SK-N-SH (cell line): ENCODE data around the gene PDIA4. TPM values are rescaled to one million over a fixed set of nuclear protein-coding genes. Genes with fewer than 3 reads are reported as not detected.

Experiments
- CTCF ChIA-PET: fragments of 300-600, 350-600 bp; formaldehyde crosslinking; extraction: SDS; loops from one replicate; lab custom pipeline; 2021; lab: Yijun Ruan, JAX
- POLR2A ChIA-PET: fragments of 350-600 bp; sonication (Branson Sonifier 250); formaldehyde crosslinking; extraction: SDS; loops from one replicate; lab custom pipeline; 2020; ENCODE audit warnings: antibody characterized with exemption, inconsistent platforms; lab: Yijun Ruan, JAX
- DNase-seq: peaks from one replicate; pipeline ENCODE4 v3.0.0; 2012
- H2AFZ ChIP-seq: fragments of 200-600 bp; sonication (generic); 2 replicates; pipeline ENCODE4 v1.8.1; 2016; ENCODE audit warnings: antibody characterized with exemption, mild to moderate bottlenecking, low read depth
- H3F3A ChIP-seq: fragments of 200-600 bp; sonication (generic); replicated peaks from 2 replicates; pipeline ENCODE3; 2016; ENCODE audit warnings: antibody characterized with exemption, mild to moderate bottlenecking; ENCODE audit not compliant: insufficient read depth
- H3K27ac ChIP-seq, 2 experiments: fragments of 200-500 bp in 1 of 2; fragments of 200-600 bp in 1 of 2; sonication (Bioruptor generic) in 1 of 2; sonication (generic), shearing (Covaris generic) in 1 of 2; 2 replicates each; pipeline versions ENCODE4 v1.5.1 to v1.6.1; 2014 to 2016; ENCODE audit warnings: low read depth in 2 of 2, inconsistent platforms in 1 of 2, low read length in 1 of 2, mild to moderate bottlenecking in 1 of 2, mixed read lengths in 1 of 2
- H3K27me3 ChIP-seq: fragments of 200-600 bp; sonication (generic), shearing (Covaris generic); 2 replicates; pipeline ENCODE4 v1.6.1; 2016; ENCODE audit warnings: mixed run types; ENCODE audit not compliant: insufficient read depth
- H3K36me3 ChIP-seq, 2 experiments: fragments of 200-500 bp in 1 of 2; fragments of 200-600 bp in 1 of 2; sonication (Bioruptor generic) in 1 of 2; sonication (generic) in 1 of 2; replicated peaks in 1 of 2; 2 replicates each; pipeline versions ENCODE3 to v1.5.1; 2014 to 2016; ENCODE audit warnings: low read length in 1 of 2, mild to moderate bottlenecking in 1 of 2; ENCODE audit not compliant: insufficient read depth in 2 of 2, control insufficient read depth in 1 of 2
- H3K4me1 ChIP-seq, 2 experiments: fragments of 200-500 bp in 1 of 2; fragments of 200-600 bp in 1 of 2; sonication (Bioruptor generic) in 1 of 2; sonication (generic), shearing (Covaris generic) in 1 of 2; 2 replicates each; pipeline versions ENCODE4 v1.5.1 to v1.6.1; 2014 to 2016; ENCODE audit warnings: low read depth in 1 of 2, low read length in 1 of 2, mixed run types in 1 of 2; ENCODE audit not compliant: insufficient read depth in 2 of 2, control insufficient read depth in 1 of 2
- H3K4me2 ChIP-seq: fragments of 200-600 bp; sonication (generic), shearing (Covaris generic); 2 replicates; pipeline ENCODE4 v1.6.1; 2017; ENCODE audit warnings: mixed run types
- H3K4me3 ChIP-seq, 2 experiments: fragments of 200-500 bp in 1 of 2; fragments of 200-600 bp in 1 of 2; sonication (Bioruptor generic) in 1 of 2; sonication (generic), shearing (Covaris generic) in 1 of 2; 2 replicates each; pipeline versions ENCODE4 v1.5.1 to v1.8.1; 2014 to 2016; ENCODE audit warnings: low read depth in 2 of 2, inconsistent platforms in 1 of 2, low read length in 1 of 2, mild to moderate bottlenecking in 1 of 2, mixed read lengths in 1 of 2, moderate library complexity in 1 of 2
- H3K79me2 ChIP-seq: fragments of 200-600 bp; sonication (generic); 2 replicates; pipeline ENCODE4 v1.8.1; 2017; ENCODE audit warnings: mild to moderate bottlenecking; ENCODE audit not compliant: insufficient read depth
- H3K9ac ChIP-seq: fragments of 200-600 bp; sonication (generic); 2 replicates; pipeline ENCODE4 v1.6.1; 2017; ENCODE audit warnings: mixed run types
- H3K9me2 ChIP-seq: fragments of 200-600 bp; sonication (generic); 2 replicates; pipeline ENCODE4 v1.6.1; 2017; ENCODE audit warnings: mixed run types
- H3K9me3 ChIP-seq: fragments of 200-600 bp; sonication (generic); 2 replicates; pipeline ENCODE4 v1.6.1; 2017; ENCODE audit warnings: mixed run types, mild to moderate bottlenecking, moderate library complexity
- H4K20me1 ChIP-seq: fragments of 200-600 bp; sonication (generic); 2 replicates; pipeline ENCODE4 v1.6.1; 2017; ENCODE audit warnings: mild to moderate bottlenecking, mixed run types; ENCODE audit not compliant: insufficient read depth
- CHD2 ChIP-seq: fragments of 150-350 bp; IDR thresholded peaks from 2 replicates; pipeline ENCODE4 v1.6.1; 2018; ENCODE audit warnings: low read length; ENCODE audit not compliant: partially characterized antibody
- EP300 ChIP-seq, 2 experiments: IDR thresholded peaks; 2 replicates each; pipeline versions ENCODE4 v1.4.0 to v1.6.1; 2012; ENCODE audit warnings: borderline replicate concordance in 1 of 2, low read depth in 1 of 2, low read length in 1 of 2
- FOXJ3 ChIP-seq: sonication (generic); formaldehyde crosslinking; IDR thresholded peaks from 2 replicates; pipeline ENCODE4 v1.5.1; 2020; ENCODE audit warnings: mild to moderate bottlenecking, missing genetic modification reagents
- FOXM1 ChIP-seq: IDR thresholded peaks from 2 replicates; pipeline ENCODE4 v1.4.0; 2012; ENCODE audit warnings: low read depth, mild to moderate bottlenecking
- IRF3 ChIP-seq: fragments of 150-350 bp; IDR thresholded peaks from 2 replicates; pipeline ENCODE4 v1.6.1; 2016; ENCODE audit warnings: mild to moderate bottlenecking, low read depth, low read length
- JUND ChIP-seq: IDR thresholded peaks from 2 replicates; pipeline ENCODE4 v1.4.0; 2012
- PBX3 ChIP-seq: IDR thresholded peaks from 2 replicates; pipeline ENCODE4; 2012
- POLR2AphosphoS5 ChIP-seq: IDR thresholded peaks from 2 replicates; pipeline ENCODE4 v1.6.1; 2012; ENCODE audit warnings: low read depth, low read length
- RAD21 ChIP-seq: IDR thresholded peaks from 2 replicates; pipeline ENCODE4 v1.6.1; 2012; ENCODE audit warnings: mild to moderate bottlenecking, low read length
- REST ChIP-seq: IDR thresholded peaks from 2 replicates; pipeline ENCODE4 v1.6.1; 2012; ENCODE audit warnings: mild to moderate bottlenecking, low read depth, low read length, moderate library complexity
- RXRA ChIP-seq: IDR thresholded peaks from 2 replicates; pipeline ENCODE4 v1.4.0; 2012; ENCODE audit warnings: low read depth, mild to moderate bottlenecking, borderline replicate concordance
- SMC3 ChIP-seq: IDR thresholded peaks from 2 replicates; pipeline ENCODE4 v1.6.1; 2012; ENCODE audit warnings: low read depth, low read length, improper control_type of control experiment
- USF1 ChIP-seq: IDR thresholded peaks from 2 replicates; pipeline ENCODE4 v1.4.0; 2012; ENCODE audit warnings: low read depth, borderline replicate concordance
- USF2 ChIP-seq: fragments of 150-350 bp; IDR thresholded peaks from 2 replicates; pipeline ENCODE4 v1.6.1; 2017; ENCODE audit warnings: antibody characterized with exemption, low read length, low read depth, borderline replicate concordance
- YY1 ChIP-seq: IDR thresholded peaks from 2 replicates; pipeline ENCODE4 v1.4.0; 2012; ENCODE audit warnings: low read depth, mild to moderate bottlenecking
- WGBS: methylation state at CpG from one replicate; pipeline ENCODE4 v1.1.6; 2017; ENCODE audit warnings: low lambda C conversion rate; 5-methylcytosine and 5-hydroxymethylcytosine counted together
- polyA plus RNA-seq, 3 experiments: library from polyadenylated mRNA; depleted of rRNA; stranded (reverse); fragments of >200 nt; gene quantifications; 2 replicates each; pipeline ENCODE4 v1.2.3, GENCODE V29; 2012

PDIA4 gene
- polyA plus RNA-seq, 1 of the 3 experiments (the other 2 are of a cell fraction), result 400 TPM

- H3K79me2 ChIP-seq, result no peaks in the 10 kb centered on the region
- no peak overlapping the region for H3K4me3 ChIP-seq
- no peak for DNase-seq
- no peaks in the 10 kb centered on the region for H3K36me3 ChIP-seq
- no peaks in the 10 kb centered on the region for H3K9me2 ChIP-seq
- 82% methylated on average over 1 of the region's 1 CpG for WGBS
- no peaks in the 10 kb centered on the region for H4K20me1 ChIP-seq
- TF ChIP-seq FOXM1 (no peak), PBX3 (no peak), IRF3 (no peak), FOXJ3 (CRISPR knock-in tag) (no peak), REST (no peak), USF2 (no peak), RAD21 (no peak), POLR2AphosphoS5 (no peak), YY1 (no peak), SMC3 (no peak), EP300 (IDR thresholded peaks at IDR 0.05; ENCODE audit: borderline replicate concordance in 1 of 2, low read depth in 1 of 2, low read length in 1 of 2) (no peak), RXRA (no peak), CHD2 (no peak), JUND (no peak), USF1 (no peak)
- H3K27me3 ChIP-seq, result no peaks in the 10 kb centered on the region
- H3K9ac ChIP-seq, result no peak overlapping the region
- no peaks in the 10 kb centered on the region for H3K4me1 ChIP-seq
- no peaks in the 10 kb centered on the region for H3F3A ChIP-seq
- no peak overlapping the region for H3K27ac ChIP-seq
- ChIA-PET CTCF (interaction anchor here (0.5 to 1.7 kb wide), 2 partner anchors 12 to 14 kb away, joined by 3 to 5 read pairs; no protein-coding TSS in a partner anchor), POLR2A (no interaction called here)
- no peak overlapping the region for H3K4me2 ChIP-seq
- H2AFZ ChIP-seq, result no peak overlapping the region
- no peaks in the 10 kb centered on the region for H3K9me3 ChIP-seq
Observed at GRCh38 chr7:149053384-149053783, 25.1 kb upstream of the PDIA4 start.
